Measurements from ENCODE around the gene DCAF5. TPM values are rescaled to one million over a fixed set of nuclear protein-coding genes. Genes with fewer than 3 reads are reported as not detected.

DCAF5 gene
- total and polyA plus RNA-seq, 2 of the 8 experiments (the other 6 are each of a cell fraction or from before 2014, with no cell fraction given), result 24.3 to 31.0 TPM

DNA sequence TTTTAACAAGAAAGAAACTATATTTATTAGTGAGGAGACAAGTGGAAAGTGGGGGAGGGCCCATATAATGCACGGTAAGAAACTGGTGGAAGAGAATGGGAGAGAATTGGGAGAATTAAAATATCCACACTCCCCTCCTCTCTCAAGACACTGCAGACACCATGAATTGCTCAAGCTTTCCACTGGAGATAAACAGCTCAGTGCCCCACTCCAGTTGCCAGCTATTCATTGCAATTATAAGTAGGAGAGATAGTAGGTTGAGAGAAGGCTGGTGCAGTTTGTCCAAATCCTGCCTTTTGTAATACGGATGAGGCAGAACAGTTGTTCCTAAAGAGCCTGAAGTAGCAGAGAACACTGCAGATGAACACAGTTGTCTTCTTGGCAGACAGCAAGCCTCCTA, 38.2 kb downstream of the DCAF5 start:
- CTCF ChIA-PET (ENCODE audit: partially characterized antibody), result no interaction called here
- no peak overlapping the region for H2AFZ ChIP-seq (ENCODE audit: low read length)

More for the DNA sequence above, 38.2 kb downstream of the DCAF5 start:
- H2BK5ac ChIP-seq (ENCODE audit: low read depth, low read length), result no peak overlapping the region
- no peak overlapping the region for H4K5ac ChIP-seq (ENCODE audit: insufficient read length, low read depth, low read length)
- no peak overlapping the region for H3K4ac ChIP-seq (replicated peaks; ENCODE audit: insufficient read length, low read depth, low read length)
- no peaks in the 10 kb centered on the region for H3K23me2 ChIP-seq (ENCODE audit: low read depth, low read length)
- H2BK12ac ChIP-seq (ENCODE audit: low read depth, low read length), result no peak overlapping the region
- H3K79me1 ChIP-seq (ENCODE audit: low read depth, low read length), result no peaks in the 10 kb centered on the region
- WGBS, 2 experiments (ENCODE audit: extremely low coverage in 1 of 2, insufficient coverage in 1 of 2, insufficient read length in 1 of 2, insufficient replicate concordance in 2 of 2, low coverage in 1 of 2, low lambda C conversion rate in 2 of 2, missing lambda C conversion rate in 1 of 2), result 80% methylated on average over 2 of the region's 2 CpGs; no CpG with 5 or more reads in 1 of the 2 experiments
- H3K4me3 ChIP-seq (ENCODE audit: extremely low read depth in 1 of 4, insufficient read depth in 2 of 4, low read depth in 3 of 4, low read length in 4 of 4), result no peak overlapping the region
- no peaks in the 10 kb centered on the region for H3K4me1 ChIP-seq (replicated peaks in 1 of 4; ENCODE audit: control insufficient read depth in 3 of 4, insufficient read depth in 4 of 4, low read length in 3 of 4)
- no peaks in the 10 kb centered on the region for H3K9me3 ChIP-seq (ENCODE audit: insufficient read depth in 2 of 2, low read depth in 1 of 2, low read length in 1 of 2)
- TF ChIP-seq JUN (IDR thresholded peaks at IDR 0.05; ENCODE audit: low read depth, low read length) (no peak), NRF1 (IDR thresholded peaks at IDR 0.05; ENCODE audit: low read depth, low read length) (no peak), CHD2 (IDR thresholded peaks at IDR 0.05; ENCODE audit: low read length) (no peak), BCL11A (IDR thresholded peaks at IDR 0.05; ENCODE audit: low read depth in 2 of 2, low read length in 2 of 2) (no peak), GTF2F1 (IDR thresholded peaks at IDR 0.05; ENCODE audit: borderline replicate concordance, low read depth, low read length) (no peak), GABPA (IDR thresholded peaks at IDR 0.05; ENCODE audit: borderline replicate concordance, insufficient read depth, low read length) (no peak)
- TF ChIP-seq, protein P1, sequence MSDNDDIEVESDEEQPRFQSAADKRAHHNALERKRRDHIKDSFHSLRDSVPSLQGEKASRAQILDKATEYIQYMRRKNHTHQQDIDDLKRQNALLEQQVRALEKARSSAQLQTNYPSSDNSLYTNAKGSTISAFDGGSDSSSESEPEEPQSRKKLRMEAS (IDR thresholded peaks at IDR 0.05), result no peak
- POLR2A ChIA-PET (ENCODE audit: partially characterized antibody), result no interaction called here
- H2BK15ac ChIP-seq (ENCODE audit: low read length), result no peak overlapping the region
- no peak overlapping the region for H3K27ac ChIP-seq (ENCODE audit: low read depth, low read length)
- no peak overlapping the region for H3K9ac ChIP-seq (replicated peaks in 1 of 4; ENCODE audit: extremely low read depth in 1 of 4, low read depth in 3 of 4, low read length in 3 of 4)
- no peak overlapping the region for H2BK120ac ChIP-seq (replicated peaks; ENCODE audit: low read depth, low read length)
- H3K4me2 ChIP-seq (ENCODE audit: insufficient read depth in 1 of 2, low read depth in 2 of 2, low read length in 2 of 2), result no peak overlapping the region
- no peak overlapping the region for H3K14ac ChIP-seq (ENCODE audit: insufficient read length)
- no peak overlapping the region for H4K91ac ChIP-seq (replicated peaks; ENCODE audit: insufficient read length, low read length)
- FAIRE-seq (no peak), DNase-seq (ENCODE audit: low read depth in 1 of 2, low spot score in 2 of 2) (no peak)
- no peak overlapping the region for H3K23ac ChIP-seq (ENCODE audit: insufficient read length)
- peaks cover 0 to 1% of the 10 kb centered on the region in 2 experiments for H4K20me1 ChIP-seq (replicated peaks in 1 of 2; ENCODE audit: control insufficient read depth in 1 of 2, insufficient read depth in 2 of 2, low read length in 2 of 2)
- no peak overlapping the region for H3K56ac ChIP-seq (replicated peaks; ENCODE audit: insufficient read length, low read depth, low read length)
- H3K36me3 ChIP-seq (ENCODE audit: control insufficient read depth in 2 of 4, insufficient read depth in 4 of 4, low read length in 3 of 4), result peaks cover 0 to 14% (median 6%) of the 10 kb centered on the region in 4 experiments; a peak in 5 of 8 replicates
- no peak overlapping the region for H4K8ac ChIP-seq (ENCODE audit: extremely low read depth, insufficient read depth, low read length)
- no peaks in the 10 kb centered on the region for H3K27me3 ChIP-seq (replicated peaks in 1 of 4; ENCODE audit: control insufficient read depth in 3 of 4, extremely low read depth in 1 of 4, insufficient read depth in 3 of 4, low read length in 3 of 4)
- H2BK20ac ChIP-seq (ENCODE audit: low read length), result no peak overlapping the region
- H3K18ac ChIP-seq (ENCODE audit: extremely low read depth, low read length), result no peak overlapping the region
- H3K79me2 ChIP-seq (ENCODE audit: control insufficient read depth in 1 of 2, insufficient read depth in 2 of 2, low read length in 2 of 2), result no peaks in the 10 kb centered on the region
- no peak overlapping the region for H2AK5ac ChIP-seq (ENCODE audit: low read depth, low read length)
